ENCODE data around the gene ADAM10. TPM values are rescaled to one million over a fixed set of nuclear protein-coding genes. Genes with fewer than 3 reads are reported as not detected.

ADAM10 gene
- total and polyA plus RNA-seq, 2 of the 8 experiments (the other 6 are each of a cell fraction or from before 2014, with no cell fraction given), result 46.5 to 163 TPM

GRCh38 chr15:58761010-58761388, 11.5 kb upstream of the ADAM10 start (continued):
- TF ChIP-seq SUZ12 (IDR thresholded peaks at IDR 0.05; ENCODE audit: low read length), result no peak
- TF ChIP-seq SP1 (IDR thresholded peaks at IDR 0.05; ENCODE audit: low read depth, low read length), result no peak

All from H1 (cell line).